Inflammatory macrophage treated with lipopolysaccharide for 1 hour (primary cell): ENCODE measurements around the gene INTS1.

Source experiments
- DNase-seq, 2 donors: peaks; one replicate each; pipeline ENCODE4 v3.0.0-alpha.2; 2020 to 2022

INTS1 gene, protein sequence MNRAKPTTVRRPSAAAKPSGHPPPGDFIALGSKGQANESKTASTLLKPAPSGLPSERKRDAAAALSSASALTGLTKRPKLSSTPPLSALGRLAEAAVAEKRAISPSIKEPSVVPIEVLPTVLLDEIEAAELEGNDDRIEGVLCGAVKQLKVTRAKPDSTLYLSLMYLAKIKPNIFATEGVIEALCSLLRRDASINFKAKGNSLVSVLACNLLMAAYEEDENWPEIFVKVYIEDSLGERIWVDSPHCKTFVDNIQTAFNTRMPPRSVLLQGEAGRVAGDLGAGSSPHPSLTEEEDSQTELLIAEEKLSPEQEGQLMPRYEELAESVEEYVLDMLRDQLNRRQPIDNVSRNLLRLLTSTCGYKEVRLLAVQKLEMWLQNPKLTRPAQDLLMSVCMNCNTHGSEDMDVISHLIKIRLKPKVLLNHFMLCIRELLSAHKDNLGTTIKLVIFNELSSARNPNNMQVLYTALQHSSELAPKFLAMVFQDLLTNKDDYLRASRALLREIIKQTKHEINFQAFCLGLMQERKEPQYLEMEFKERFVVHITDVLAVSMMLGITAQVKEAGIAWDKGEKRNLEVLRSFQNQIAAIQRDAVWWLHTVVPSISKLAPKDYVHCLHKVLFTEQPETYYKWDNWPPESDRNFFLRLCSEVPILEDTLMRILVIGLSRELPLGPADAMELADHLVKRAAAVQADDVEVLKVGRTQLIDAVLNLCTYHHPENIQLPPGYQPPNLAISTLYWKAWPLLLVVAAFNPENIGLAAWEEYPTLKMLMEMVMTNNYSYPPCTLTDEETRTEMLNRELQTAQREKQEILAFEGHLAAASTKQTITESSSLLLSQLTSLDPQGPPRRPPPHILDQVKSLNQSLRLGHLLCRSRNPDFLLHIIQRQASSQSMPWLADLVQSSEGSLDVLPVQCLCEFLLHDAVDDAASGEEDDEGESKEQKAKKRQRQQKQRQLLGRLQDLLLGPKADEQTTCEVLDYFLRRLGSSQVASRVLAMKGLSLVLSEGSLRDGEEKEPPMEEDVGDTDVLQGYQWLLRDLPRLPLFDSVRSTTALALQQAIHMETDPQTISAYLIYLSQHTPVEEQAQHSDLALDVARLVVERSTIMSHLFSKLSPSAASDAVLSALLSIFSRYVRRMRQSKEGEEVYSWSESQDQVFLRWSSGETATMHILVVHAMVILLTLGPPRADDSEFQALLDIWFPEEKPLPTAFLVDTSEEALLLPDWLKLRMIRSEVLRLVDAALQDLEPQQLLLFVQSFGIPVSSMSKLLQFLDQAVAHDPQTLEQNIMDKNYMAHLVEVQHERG (N-terminal part only)

DNA sequence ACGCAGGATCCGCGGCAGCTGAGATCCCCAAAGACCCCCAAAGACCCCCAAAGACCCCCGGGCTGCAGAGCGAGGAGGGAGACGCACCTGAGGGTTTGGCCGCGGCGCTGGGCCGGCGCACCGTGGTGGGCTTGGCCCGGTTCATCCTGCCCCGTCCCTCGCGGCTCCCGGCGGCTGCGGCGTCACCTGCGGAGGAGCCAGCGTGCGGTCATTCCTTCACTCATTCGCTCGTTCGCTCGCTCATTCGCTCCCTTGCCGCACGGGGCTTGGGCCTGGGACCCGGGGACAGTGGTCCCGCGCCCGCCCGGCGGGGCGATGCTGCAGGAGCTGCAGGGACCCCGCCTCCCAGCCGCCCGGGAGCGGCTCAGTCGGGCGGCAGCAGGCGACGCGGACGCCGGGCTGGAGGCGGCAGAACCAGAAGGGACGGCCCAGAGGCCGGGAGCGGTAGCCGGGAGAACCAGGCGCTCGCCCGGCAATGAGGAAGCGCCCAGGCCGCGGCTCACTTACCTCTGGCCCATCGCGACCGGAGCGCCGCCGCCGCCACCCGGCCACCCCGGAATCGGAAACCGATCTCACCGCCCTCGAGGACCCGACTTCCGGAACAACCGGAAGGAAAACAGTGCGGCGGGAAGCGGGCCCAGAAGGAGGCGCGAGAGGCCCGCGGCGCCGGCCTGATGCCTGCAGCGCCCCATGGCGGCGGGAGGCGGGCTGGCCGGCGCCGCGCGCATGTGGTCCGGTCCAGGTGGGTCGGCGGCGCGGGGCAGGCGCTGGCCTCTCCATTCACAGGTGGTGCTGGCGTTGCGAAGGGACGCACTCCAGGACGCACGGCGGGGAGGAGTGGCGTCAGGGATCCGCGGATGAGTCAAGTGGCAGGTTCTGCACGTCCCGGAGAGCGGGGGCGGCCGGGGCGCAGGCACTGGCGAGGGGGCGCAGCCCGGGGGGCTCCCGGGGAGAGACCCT lies at the start of gene INTS1:
Gene INTS1, minus strand, starts transcription at position 574 of the 960 bp plus-strand sequence. Its CDS starts 429 bp downstream, at position 145.
- peak; percentile 87 to 93 for DNase-seq

DNA sequence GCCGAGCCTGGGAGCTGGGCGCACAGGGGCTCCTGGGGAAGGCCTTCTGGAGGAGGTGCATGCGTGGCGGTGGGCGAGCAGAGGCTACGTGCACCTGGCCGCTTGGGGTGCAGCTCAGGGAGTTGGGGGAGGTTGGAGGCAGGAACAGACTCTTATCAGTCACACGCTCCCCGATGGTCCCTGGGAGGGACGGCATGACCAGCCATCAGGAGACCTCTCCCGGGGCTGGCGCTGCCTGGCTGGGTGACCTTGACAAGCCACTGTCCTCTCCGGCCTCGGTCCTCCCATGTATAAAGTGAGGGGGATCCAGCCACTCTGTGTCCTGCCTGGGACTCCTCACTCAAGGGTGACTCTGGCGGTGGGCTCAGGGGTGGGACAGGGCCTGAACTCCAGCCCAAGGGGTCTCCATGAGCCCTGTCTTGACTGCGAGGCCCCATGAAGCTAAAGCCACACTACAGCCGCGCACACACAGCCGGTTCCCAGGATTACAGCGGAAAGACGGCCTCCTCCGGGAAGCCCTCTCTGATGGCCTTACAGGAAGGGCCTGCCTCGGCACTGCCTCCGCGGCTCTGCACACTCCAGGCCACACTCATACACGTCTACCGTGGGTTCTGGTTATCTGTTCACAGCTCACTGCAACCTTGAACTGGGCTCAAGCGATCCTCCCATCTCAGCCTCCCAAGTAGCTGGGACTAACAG lies 49.5 kb upstream of the INTS1 start:
- DNase-seq: no peak

DNA sequence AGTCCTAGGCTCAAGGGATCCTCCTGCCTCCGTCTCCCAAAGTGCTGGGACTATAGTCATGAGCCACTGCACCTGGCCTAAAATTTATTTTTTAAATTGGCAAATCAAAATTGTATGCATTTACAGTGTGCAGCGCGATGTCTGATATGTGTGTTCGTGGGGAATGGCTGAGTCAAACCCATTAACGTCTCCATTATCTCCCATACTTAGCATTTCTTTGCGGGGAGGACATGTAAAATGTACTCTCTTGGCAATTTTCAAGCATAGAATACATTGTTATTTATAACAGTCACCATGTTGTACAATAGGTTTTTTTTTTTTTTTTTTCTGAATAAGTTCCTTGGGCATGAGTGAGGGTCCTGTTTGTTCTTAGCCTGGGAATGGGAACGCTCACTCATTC lies 48.0 kb upstream of the INTS1 start:
- no peak for DNase-seq

DNA sequence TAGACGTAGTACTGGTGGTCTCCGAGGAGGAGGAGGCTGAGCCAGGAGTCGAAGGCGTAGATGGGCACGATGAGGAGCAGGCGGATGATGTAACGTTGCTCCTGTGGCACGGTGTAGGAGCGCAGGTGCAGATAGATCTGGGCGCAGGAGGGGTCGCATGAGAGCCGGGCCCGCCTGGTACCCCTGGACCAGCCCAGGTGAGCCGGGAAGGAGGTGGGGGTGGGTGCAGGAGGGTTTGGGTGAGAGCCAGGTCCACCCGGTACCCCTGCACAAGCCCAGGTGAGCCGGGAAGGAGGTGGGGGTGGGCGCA lies 46.6 kb upstream of the INTS1 start:
- DNase-seq: no peak

DNA sequence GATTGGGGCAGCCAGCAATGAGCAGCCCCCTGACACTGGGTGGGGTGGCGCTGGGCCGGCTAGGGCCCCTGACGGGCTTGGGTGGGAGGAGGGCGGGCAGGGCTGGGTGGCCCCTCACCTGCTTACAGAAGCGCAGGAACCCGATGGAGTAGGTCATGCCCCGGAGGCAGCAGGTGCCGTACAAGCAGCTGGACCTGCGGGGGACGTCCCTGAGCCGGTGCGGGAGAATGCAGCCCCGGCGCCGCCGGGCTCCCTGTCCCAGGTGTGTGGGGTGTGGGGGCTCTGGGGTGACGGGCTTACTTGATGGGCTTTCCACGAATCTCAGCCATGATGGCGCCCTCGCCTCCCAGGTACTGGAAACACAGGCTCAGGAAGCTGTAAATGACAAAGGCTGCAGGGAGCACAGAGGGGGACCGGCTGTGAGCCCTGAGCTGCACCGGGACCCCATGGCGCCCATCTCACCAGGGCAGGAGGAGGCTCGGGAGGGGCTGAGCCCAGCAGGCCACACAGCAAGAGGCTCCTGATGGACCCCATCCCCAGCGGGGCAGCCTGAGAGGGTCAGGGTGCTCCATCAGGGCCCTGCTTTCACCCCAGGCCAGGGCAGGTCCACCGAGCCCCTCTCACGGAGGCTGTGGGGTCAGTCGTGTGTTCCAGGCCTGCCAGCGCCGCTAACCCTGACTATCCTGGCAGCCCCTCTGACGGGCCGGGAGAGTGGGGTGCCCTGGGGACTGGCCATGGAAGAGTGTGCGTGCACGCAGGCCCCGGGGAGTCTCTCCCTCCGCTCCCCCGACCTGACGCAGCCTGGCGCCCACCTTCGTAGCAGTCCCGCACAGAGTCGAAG lies 46.0 kb upstream of the INTS1 start:
- DNase-seq: no peak

DNA sequence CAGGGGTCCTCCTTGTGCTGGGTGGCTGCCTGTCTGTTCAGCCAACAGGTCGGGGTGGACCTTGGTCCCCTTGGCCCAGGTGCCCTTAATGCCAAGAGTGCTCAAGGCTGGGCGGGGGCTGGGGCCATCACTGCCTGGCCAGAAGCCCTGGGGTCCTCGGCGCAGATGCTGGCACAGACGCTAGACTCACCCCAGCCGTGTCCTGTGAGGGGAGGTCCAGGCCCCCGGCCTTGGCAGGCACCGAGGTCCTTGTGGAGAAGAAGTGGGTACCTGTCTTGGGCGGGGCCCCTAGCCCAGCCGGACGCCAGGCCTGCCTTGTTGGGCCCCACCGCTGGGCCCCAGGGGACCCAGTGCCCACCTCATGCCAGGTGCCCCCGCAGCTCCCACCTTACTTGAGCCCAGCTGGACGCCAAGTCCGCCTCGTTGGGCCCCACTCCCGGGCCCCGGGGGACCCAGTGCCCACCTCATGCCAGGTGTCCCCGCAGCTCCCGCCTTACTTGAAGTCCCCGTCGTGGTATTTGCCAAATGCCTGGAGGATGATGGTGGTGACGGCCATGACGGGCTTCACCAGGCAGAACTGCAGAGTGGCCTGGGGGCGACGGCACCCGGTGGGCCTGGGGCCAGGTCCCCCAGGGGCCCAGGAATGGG lies 45.3 kb upstream of the INTS1 start:
- DNase-seq: no peak

DNA sequence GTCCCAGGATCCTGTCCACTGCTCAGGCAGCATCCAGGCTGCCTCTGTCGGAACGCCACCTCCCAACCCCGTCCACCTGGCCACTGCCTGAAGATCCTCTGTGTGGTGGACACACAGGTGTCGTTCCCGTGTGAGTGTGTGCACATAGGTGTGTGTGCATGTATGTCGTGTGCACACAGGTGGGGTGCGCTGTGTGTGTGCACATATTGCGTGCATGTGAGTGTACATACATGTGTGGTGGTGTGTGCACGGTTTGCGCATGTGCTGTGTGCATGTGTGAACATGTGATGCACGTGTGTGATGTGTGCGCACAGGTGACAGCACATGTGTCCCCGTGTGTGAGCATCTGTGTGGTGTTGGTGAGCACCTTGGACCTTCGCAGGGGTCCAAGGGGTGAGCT lies 44.8 kb upstream of the INTS1 start:
- no peak for DNase-seq

DNA sequence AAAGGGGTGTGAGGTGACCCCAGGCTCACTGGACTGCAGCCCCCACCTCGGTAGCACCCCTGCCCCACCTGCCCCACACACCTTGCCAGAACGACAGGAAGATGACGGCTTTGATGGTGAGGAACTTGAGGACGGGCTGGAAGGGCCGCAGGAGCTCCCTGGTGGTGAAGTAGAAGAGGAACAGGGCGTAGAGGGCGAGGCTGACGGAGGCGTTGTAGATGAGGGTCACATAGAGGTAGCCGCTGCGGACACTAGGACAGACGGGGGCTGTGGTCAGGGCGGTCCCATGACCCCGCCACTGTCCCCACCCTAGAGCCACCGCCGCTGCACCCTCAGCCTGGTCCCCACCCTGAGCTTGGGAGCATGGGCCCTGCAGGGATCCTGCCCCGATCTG lies 44.2 kb upstream of the INTS1 start:
- peak in 1 of 2 donors; percentile 32 for DNase-seq

DNA sequence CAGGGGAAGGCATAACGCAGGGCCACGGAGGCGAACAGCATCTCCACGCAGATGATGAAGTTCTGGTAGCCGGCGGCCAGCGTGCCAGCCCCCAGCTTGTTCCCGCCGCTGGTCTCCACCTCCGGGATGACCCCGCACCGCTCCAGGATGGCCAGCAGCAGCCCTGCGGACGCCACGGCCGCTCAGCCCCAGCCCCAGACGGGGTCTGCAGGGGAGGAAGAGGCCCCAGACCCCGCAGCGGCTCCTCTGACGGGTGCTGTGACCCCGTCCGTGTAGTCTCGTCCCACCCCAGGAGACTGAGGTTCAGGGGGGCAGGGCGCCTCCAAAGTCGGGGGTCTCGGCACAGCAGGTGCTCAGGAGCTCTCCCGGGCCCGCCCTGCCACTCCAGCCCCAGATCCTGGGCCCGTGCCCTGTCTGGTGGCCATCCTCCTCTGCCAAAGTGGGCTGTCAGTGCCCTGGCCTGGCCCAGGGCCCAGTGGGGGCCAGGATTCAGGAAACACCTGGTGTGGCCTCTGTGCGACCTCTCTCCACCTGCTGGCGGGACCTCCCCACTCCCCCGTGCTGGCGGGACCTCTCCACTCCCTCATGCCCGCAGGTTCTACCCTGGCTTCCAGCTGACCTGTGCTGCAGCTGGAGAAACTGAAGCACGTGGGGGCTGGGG lies 43.7 kb upstream of the INTS1 start:
- no peak for DNase-seq

DNA sequence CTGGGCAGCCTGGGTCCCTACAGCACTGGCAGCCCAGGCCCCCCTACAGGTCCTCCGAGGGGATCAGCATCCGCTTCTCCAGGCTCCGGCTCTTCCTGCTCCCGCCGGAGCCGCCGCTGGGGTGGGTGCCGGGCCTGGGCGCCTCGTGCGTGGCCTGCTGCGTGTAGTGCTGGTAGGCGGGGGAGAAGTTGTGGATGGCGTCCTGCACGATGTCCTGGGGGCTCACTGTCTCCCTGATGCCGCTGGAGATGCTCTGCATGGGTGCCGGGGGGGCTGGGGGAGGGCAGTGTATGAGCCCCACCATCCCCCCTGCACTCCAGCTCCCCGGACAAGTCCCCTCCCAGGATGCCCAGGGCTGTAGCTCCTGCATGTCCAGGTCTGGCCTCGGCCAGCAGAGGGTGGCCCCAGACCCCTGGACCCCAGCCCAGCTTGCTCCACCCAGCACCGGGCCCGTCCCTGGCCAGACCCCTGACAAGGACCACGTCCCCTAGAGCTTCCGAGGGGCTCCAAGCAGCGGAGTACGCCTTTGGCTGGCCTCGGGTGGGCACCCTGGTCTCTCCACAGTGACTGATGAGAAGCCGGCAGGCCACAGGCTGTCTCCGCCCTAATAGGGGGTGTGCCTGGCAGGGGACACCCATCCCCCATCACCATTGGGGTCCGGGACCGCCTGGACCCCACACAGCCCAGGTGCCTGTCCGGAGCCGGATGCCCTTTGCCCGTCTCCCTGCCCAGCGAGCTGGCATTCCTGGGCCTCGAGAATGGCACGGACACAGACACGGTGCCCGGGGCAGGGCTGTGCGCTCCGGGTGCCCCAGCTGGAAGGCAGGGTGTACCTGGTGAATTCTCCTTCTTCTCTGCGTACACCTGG lies 43.0 kb upstream of the INTS1 start:
- no peak for DNase-seq

DNA sequence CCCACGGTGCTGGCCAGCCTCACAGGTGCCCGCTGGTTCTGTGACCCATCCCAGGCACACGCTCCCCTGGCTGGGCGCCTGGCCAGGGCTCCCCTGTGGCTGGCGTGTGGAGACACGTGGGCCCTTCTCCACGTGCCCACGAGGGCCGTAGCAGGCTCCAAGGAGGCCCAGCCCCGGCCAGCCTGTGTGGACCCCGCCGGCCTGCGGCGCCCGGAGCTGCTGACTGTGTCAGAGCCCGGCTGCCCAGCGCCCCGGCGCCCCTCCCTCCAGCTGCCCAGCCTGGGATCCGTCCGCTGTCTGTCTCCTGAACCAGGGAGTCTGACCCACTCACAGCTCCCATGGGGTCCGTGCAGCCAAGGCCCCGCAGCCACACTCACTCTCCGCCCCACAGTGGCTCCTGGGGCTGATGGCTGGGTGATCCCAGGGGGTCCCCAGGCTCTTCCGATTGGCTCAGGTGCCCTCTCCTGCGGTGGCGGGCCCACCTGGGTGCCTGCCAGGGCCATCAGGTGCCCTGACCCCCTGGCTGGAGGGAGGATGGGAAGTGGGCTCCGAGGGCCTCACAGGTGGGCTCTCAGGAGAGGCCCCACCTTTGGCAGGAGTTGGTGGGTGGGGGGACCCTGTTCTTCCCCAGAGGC lies 42.2 kb upstream of the INTS1 start:
- DNase-seq: no peak

DNA sequence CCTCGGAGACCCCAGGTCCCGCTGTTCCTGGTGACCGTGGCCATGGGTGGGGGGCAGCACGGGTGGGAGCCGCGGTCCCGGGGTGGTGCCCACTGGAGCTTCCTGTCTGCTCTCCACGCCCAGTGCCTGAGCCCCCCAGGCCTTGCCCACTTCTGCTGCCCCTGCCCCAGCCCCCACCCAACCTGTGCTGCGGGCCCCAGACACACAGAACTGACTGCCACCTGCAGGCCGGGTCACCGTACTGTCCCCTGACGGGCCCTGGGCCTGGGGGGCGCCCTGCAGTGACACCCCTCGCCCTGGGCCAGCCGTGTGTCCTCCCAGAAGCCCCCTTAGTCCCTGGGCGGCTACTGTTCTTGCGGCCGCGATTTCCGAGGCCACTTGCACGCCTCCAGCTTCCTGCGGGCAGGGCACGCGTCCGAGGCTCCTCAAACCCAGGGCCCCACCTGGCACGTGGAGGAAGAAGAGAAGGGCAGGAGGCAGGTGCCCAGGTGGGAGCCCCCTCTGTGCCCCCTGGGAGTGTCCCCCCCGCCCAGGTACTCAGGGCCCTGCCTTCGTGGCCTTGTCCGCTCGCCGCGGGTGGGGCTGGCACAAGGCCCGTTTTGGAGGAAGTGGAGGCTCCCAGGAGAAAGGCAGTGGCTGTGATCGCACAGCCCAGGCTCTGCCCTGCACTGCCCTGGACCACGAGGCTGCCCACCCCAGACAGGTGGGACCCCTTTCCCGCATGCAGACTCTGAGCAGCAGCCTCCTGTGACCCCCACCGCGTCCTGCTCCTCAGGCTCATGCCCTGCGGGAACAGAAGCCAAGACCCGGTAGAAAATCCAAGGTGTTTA lies 41.4 kb upstream of the INTS1 start:
- no peak for DNase-seq

DNA sequence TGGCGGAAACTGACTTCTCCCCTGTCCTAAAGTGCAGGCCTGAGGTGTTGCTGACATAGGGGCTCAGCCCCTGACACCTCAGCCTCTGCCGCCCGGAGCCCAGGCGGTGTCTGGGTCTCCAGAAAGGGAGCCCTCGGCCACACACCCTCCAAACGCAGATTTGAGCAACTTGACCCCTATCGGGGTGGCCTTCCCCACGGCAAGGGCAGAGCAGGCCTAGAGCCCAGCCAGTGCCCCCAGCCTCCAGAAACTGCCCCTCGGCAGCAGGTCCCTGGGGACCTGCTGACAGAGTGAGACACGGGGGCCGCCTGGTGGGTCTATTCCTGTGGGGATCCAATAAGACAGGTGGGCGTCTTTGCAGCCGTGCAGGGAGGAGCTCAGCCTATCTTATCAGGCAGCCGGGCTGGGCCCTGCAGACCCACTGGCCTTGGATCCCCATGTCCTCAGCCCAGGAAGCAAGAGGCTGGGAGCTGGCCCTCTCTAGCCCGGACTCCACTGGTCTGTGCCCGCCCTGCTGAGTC lies 40.8 kb upstream of the INTS1 start:
- DNase-seq: no peak

DNA sequence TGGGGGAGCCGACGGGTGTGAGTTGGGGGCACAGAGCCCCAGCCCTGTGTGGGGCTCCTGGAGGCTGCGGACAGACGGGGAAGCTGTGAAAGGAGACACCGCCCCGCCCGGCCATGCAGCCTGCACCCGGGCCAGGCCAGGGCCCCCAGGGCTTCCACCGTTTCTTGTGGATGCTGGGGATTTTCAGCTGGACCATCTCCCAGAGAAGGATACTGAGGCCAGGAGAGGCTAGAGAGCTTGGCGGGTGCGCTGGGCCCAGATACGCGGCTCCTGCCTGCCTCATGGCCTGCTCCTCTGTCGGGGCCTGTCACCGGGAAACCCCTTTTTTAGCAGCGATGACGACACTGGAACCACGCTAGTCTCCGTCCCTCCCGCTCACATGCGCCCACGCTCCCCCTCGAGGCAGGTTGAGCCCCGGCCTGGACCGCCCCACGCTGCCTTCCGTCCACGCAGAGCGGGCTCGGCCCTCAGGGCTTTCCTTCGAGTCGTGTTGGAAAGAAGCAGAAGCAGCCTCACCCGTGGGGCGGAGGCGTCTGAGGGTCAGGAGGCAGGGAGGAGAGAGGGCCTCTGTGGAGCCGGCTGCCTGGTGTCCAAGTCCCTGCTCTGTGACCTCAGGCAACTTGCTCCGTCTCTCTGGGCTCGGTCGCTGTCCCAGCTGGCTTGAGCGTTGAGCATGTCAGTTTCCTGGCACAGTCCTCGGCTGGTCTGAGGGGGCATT lies 40.1 kb upstream of the INTS1 start:
- DNase-seq: peak; percentile 21 to 52

DNA sequence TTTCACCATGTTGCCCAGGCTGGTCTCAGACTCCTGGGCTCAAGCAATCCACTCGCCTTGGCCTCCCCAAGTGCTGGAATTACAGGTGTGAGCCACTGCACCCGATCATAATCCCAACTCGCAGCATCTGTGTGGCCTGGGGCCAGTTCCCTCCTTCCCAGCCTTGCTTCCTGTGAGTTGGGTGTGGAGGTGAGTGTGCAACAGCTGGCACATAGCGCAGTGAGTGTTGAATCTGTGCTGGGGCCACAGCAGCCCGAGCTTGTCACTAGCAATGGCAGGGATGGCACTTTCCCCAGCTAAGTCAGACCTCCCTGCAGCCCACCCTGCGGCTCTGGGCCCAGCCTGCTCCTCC lies 39.6 kb upstream of the INTS1 start:
- no peak for DNase-seq
